AG04449 (cell line): ENCODE data around the gene CAB39L.

ENCODE experiments used
- CTCF ChIA-PET: fragments of 350-600 bp; formaldehyde crosslinking; extraction: SDS; loops from one replicate; lab custom pipeline; 2021; ENCODE audit warnings: antibody characterized with exemption; lab: Yijun Ruan, JAX
- POLR2A ChIA-PET: fragments of 400-600, 350-600 bp; formaldehyde crosslinking; extraction: SDS; loops from one replicate; lab custom pipeline; 2020; ENCODE audit warnings: antibody characterized with exemption, inconsistent platforms; lab: Yijun Ruan, JAX
- DNase-seq: peaks from one replicate; pipeline ENCODE4 v3.0.0-alpha.2; 2010; ENCODE audit warnings: low read depth, low spot score
- H3K4me3 ChIP-seq: 2 replicates; pipeline ENCODE4 v1.5.1; 2011; ENCODE audit warnings: low read depth, mild to moderate bottlenecking, control low read depth, low read length
- CTCF ChIP-seq: IDR thresholded peaks from one replicate; pipeline ENCODE4 v1.5.1; 2011; ENCODE audit warnings: mild to moderate bottlenecking, moderate library complexity, low read length, control low read depth, inconsistent platforms; ENCODE audit not compliant: insufficient read depth; ENCODE audit errors: missing control alignments

Gene CAB39L

DNA sequence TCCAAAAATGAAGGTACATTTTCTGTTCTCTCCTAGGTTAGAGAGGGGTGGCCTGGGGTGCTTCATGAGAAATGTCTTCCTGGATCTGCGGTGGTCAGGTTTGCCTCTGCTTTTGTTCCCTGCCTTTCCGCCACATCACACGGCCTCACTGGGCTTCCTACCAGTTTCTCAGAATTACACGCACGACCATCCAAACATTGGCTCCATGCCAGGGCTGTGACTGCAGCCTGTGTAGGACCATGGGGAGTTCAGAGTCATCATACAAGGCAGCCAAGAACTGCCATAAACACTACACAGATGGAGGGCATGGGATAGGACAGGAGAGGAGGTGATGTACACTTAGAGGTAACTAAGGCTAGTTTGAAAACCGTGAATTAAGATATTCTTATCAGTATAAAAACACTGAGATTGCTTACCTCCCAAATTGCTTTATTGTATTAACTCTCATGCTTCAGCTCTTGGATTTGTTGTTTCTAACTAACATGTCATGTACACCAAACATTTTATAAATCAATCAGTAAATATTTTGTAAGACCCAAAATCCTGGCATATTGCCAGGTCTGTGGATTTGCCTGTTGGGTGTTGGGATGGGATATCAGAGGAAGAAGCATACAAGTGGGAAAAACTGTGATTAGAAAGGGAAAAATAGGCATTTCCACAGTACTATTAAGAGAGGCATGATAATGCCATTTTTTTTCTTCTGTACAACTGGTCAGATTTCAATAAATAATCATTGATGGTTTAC, 150.9 kb downstream of the CAB39L start:
- POLR2A ChIA-PET: no interaction called here
- H3K4me3 ChIP-seq: no peak overlapping the region
- TF ChIP-seq CTCF: no peak
- CTCF ChIA-PET: interaction anchor here (3.2 to 4.4 kb wide), 2 partner anchors 8 to 11 kb away, joined by 23 to 35 read pairs; no protein-coding TSS in a partner anchor
- no peak for DNase-seq

GRCh38 chr13:49288458-49288857, 155.4 kb downstream of the CAB39L start:
- TF ChIP-seq CTCF: no peak
- ChIA-PET POLR2A (interaction anchor here (0.7 kb wide), 1 partner anchor 294 kb away, joined by 4 read pairs; no protein-coding TSS in a partner anchor), CTCF (interaction anchor here (0.8 to 4.4 kb wide), 5 partner anchors 9 to 189 kb away, joined by 3 to 23 read pairs (median 4); no protein-coding TSS in a partner anchor)
- H3K4me3 ChIP-seq: no peak overlapping the region
- DNase-seq: no peak

DNA sequence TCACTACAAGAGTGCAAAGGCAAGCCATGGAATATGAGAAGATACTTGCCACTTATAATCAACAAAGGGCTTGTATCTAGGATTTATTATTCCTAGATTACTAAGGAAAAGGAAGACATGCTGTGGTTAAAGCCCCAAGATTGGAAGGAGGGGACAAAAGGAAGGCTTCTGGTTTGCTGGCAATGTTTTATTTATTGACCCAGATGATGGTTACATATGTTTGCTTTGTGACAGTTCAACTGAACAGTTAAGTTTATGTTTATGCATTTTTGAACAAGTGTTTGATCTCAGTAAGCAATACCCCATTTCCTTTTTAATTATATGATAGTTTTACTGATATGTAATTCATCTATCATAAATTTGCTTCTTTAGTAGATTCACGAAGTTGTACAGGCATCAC, 155.9 kb downstream of the CAB39L start:
- DNase-seq: no peak
- H3K4me3 ChIP-seq: no peak overlapping the region
- ChIA-PET POLR2A (no interaction called here), CTCF (interaction anchor here (1.6 kb wide), 1 partner anchor 8 kb away, joined by 14 read pairs; no protein-coding TSS in a partner anchor)
- no peak for TF ChIP-seq CTCF

GRCh38 chr13:49279885-49280284, 164.0 kb downstream of the CAB39L start:
- DNase-seq: no peak
- H3K4me3 ChIP-seq: no peak overlapping the region
- CTCF ChIA-PET: interaction anchor here (0.7 to 5.4 kb wide), 26 partner anchors 9 to 686 kb away, joined by 3 to 55 read pairs (median 9); partner anchors contain the start of genes CAB39L and CDADC1
- no peak for TF ChIP-seq CTCF
- POLR2A ChIA-PET: no interaction called here

DNA sequence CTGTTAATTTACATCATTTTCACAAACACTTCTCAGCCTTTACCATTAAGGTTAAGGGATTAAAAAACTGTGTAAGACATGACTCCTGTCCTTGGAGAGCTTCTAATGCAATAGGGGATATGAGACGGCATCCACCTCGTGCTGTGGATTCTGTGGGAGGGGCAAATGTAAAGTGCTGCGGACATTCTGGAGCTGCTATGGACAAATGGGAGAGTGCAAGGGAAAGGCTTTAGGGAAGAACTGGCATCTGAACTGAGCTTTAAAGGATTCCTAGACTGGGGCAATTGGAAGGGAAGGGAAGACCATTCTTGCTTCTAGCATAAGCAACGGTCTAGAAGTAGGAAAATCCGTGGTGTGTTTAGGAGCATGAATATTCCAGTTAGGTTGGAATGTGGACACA, 164.8 kb downstream of the CAB39L start:
- POLR2A ChIA-PET: no interaction called here
- no peak for TF ChIP-seq CTCF
- CTCF ChIA-PET: interaction anchor here (1.0 to 5.4 kb wide), 15 partner anchors 9 to 528 kb away, joined by 3 to 55 read pairs (median 5); partner anchors contain the start of genes CAB39L and CDADC1
- no peak overlapping the region for H3K4me3 ChIP-seq
- no peak for DNase-seq

DNA sequence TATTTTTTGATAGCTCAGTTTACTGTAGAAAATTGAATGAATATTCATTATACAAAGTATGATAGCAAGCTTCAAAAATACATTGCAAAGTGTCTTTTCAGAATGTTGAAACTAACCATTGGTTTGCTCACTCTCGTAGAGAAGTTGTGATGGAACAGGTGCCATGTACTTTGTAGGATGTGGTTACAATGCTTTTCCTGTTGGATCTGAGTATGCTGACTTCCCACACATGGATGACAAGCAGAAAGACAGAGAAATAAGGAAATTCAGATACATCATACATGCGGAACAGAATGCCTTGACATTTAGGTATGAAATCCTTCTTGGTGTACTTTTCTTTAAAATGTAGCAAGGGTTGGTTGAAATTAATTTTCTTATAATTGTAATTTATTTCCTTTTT, 165.7 kb downstream of the CAB39L start:
- no peak overlapping the region for H3K4me3 ChIP-seq
- TF ChIP-seq CTCF: no peak
- ChIA-PET POLR2A (no interaction called here), CTCF (interaction anchor here (1.0 to 5.4 kb wide), 11 partner anchors 8 to 528 kb away, joined by 3 to 55 read pairs (median 4); partner anchors contain the start of gene CDADC1)
- DNase-seq: no peak
